PC-3 (cell line): ENCODE results near the gene CD81. TPM values are rescaled to one million over a fixed set of nuclear protein-coding genes. Genes with fewer than 3 reads are reported as not detected.

Experiments
- ATAC-seq: fragments of 200-7000 bp; cut with Tn5 transposase; 2 replicates; pipeline ENCODE4 v1.9.1; 2020; ENCODE audit warnings: mild to moderate bottlenecking, moderate library complexity
- BruUV-seq: library from RNA; stranded (reverse); fragments of 400-500 nt; replicated peaks from 2 replicates; lab custom pipeline; 2021; lab: Mats Ljungman, UMichigan
- CTCF ChIA-PET: fragments of 300-600 bp; sonication (Branson Sonifier 250); formaldehyde crosslinking; loops from one replicate; lab custom pipeline; 2022; ENCODE audit warnings: antibody characterized with exemption; lab: Charles Lee
- POLR2A ChIA-PET: fragments of 300-600 bp; sonication (Branson Sonifier 250); formaldehyde crosslinking; loops from one replicate; lab custom pipeline; 2022; ENCODE audit warnings: antibody characterized with exemption; ENCODE audit not compliant: unreplicated experiment; lab: Charles Lee
- DNase-seq: peaks from one replicate; pipeline ENCODE4 v3.0.0-alpha.2; 2015
- H2AFZ ChIP-seq: fragments of 300-600 bp; sonication (generic); 2 replicates; pipeline ENCODE4 v1.6.0; 2016; ENCODE audit warnings: antibody characterized with exemption, low read length
- H3F3A ChIP-seq: fragments of 300-600 bp; sonication (generic); one replicate; pipeline ENCODE4 v1.6.0; 2017; ENCODE audit warnings: antibody characterized with exemption, low read length, control low read depth, mild to moderate bottlenecking; ENCODE audit not compliant: unreplicated experiment
- H3K27ac ChIP-seq: fragments of 300-600 bp; sonication (generic); 2 replicates; pipeline ENCODE4 v1.5.1; 2016; ENCODE audit warnings: mild to moderate bottlenecking, low read length
- H3K27me3 ChIP-seq: fragments of 300-600 bp; sonication (generic); 2 replicates; pipeline ENCODE4 v1.6.1; 2016; ENCODE audit warnings: low read length, mixed read lengths
- H3K36me3 ChIP-seq: fragments of 300-600 bp; sonication (generic); 2 replicates; pipeline ENCODE4 v1.6.1; 2016; ENCODE audit warnings: low read depth, mixed run types, low read length, mixed read lengths
- H3K4me1 ChIP-seq: fragments of 300-600 bp; sonication (generic); 2 replicates; pipeline ENCODE4 v1.5.1; 2016; ENCODE audit warnings: low read length; ENCODE audit not compliant: insufficient read depth
- H3K4me2 ChIP-seq: fragments of 300-600 bp; sonication (generic); 2 replicates; pipeline ENCODE4 v1.6.0; 2016; ENCODE audit warnings: low read length
- H3K4me3 ChIP-seq: fragments of 300-600 bp; sonication (generic); 2 replicates; pipeline ENCODE4 v1.5.1; 2016; ENCODE audit warnings: mild to moderate bottlenecking, low read length, mixed read lengths
- H3K79me2 ChIP-seq: fragments of 300-600 bp; sonication (generic); 2 replicates; pipeline ENCODE4 v1.6.1; 2017; ENCODE audit warnings: low read length, mixed read lengths
- H3K9ac ChIP-seq: fragments of 300-600 bp; sonication (generic); 2 replicates; pipeline ENCODE4 v1.6.0; 2016; ENCODE audit warnings: mild to moderate bottlenecking, low read length
- H3K9me2 ChIP-seq: fragments of 300-600 bp; sonication (generic); replicated peaks from 2 replicates; pipeline ENCODE4 v1.6.1; 2016; ENCODE audit warnings: mixed run types, low read length, mixed read lengths
- H3K9me3 ChIP-seq: fragments of 300-600 bp; sonication (generic); 2 replicates; pipeline ENCODE4 v1.6.1; 2016; ENCODE audit warnings: low read length, mixed read lengths
- H4K20me1 ChIP-seq: fragments of 300-600 bp; sonication (generic); 2 replicates; pipeline ENCODE4 v1.6.1; 2016; ENCODE audit warnings: low read length, mixed read lengths
- CTCF ChIP-seq: fragments of 300-600 bp; sonication (generic); conservative IDR thresholded peaks from 2 replicates; pipeline ENCODE4 v1.5.1; 2017; ENCODE audit warnings: antibody characterized with exemption, low read depth, mild to moderate bottlenecking, low read length
- EZH2 ChIP-seq: fragments of 300-600 bp; sonication (generic); IDR thresholded peaks from one replicate; pipeline ENCODE4 v1.6.1; 2017; ENCODE audit warnings: antibody characterized with exemption, mild to moderate bottlenecking, low read length; ENCODE audit not compliant: unreplicated experiment
- EZH2phosphoT487 ChIP-seq: fragments of 300-600 bp; sonication (generic); IDR thresholded peaks from 2 replicates; pipeline ENCODE4 v1.6.1; 2018; ENCODE audit warnings: mild to moderate bottlenecking, antibody characterized with exemption, low read length, borderline replicate concordance
- intact Hi-C: fragments of 100-400 bp; cut with micrococcal nuclease; formaldehyde crosslinking; loops from 2 replicates; pipeline ENCODE4 v1.9.0; 2023
- total RNA-seq: library from RNA; depleted of rRNA; stranded (reverse); fragments of >200 nt; gene quantifications from 2 replicates; pipeline ENCODE4 v1.2.3, GENCODE V29; 2014

CD81 gene
- total RNA-seq, 1 experiment from 2014 or later, result 134 TPM

DNA sequence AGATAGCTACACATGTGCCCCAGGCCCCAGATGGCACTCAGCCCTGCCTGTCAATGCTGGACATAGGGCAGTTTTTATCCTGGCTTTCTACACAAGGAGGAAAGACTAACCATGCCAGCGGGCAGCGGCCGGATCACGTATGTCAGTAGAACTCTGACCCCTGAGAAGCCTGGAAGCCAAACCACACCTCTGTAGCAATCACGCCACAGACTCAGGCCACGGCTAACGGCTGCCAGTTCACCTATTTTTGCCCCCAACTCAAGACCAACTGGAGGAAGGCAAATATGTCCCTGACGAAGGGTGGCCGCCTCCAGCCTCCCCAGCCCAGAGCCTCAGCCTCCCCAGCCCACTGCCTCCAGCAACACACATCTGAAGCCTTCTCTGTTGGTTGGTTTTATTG is 7.2 kb upstream of the CD81 start:
- no peaks in the 10 kb centered on the region for H3K9me2 ChIP-seq
- H3K4me1 ChIP-seq, result no peaks in the 10 kb centered on the region
- no peak overlapping the region for H2AFZ ChIP-seq
- ChIA-PET POLR2A (no interaction called here), CTCF (no interaction called here)
- H3F3A ChIP-seq, result no peaks in the 10 kb centered on the region
- no peak for TF ChIP-seq CTCF
- no peak for TF ChIP-seq EZH2
- no peak for TF ChIP-seq EZH2phosphoT487
- H3K79me2 ChIP-seq, result no peaks in the 10 kb centered on the region
- intact Hi-C loops, result no loop called here
- no TSS peak for BruUV-seq
- H3K27ac ChIP-seq, result no peak overlapping the region
- ATAC-seq (no peak), DNase-seq (no peak)
- H3K9me3 ChIP-seq, result no peaks in the 10 kb centered on the region
- no peaks in the 10 kb centered on the region for H3K27me3 ChIP-seq
- no peaks in the 10 kb centered on the region for H4K20me1 ChIP-seq
- no peak overlapping the region for H3K4me3 ChIP-seq
- no peak overlapping the region for H3K9ac ChIP-seq
- no peak overlapping the region for H3K4me2 ChIP-seq
- no peaks in the 10 kb centered on the region for H3K36me3 ChIP-seq

GRCh38 chr11:2374456-2375201 is 2.5 kb upstream of the CD81 start:
- no peaks in the 10 kb centered on the region for H3K27me3 ChIP-seq
- ChIA-PET POLR2A (no interaction called here), CTCF (no interaction called here)
- H3K9me3 ChIP-seq, result no peaks in the 10 kb centered on the region
- DNase-seq (no peak), ATAC-seq (no peak)
- H3K4me3 ChIP-seq, result no peak overlapping the region
- H3K9ac ChIP-seq, result no peak overlapping the region
- no peak overlapping the region for H3K27ac ChIP-seq
- no peak overlapping the region for H3K4me2 ChIP-seq
- H3F3A ChIP-seq, result no peaks in the 10 kb centered on the region
- TF ChIP-seq EZH2phosphoT487 (no peak), CTCF (no peak), EZH2 (no peak)
- no peaks in the 10 kb centered on the region for H3K4me1 ChIP-seq
- H4K20me1 ChIP-seq, result peaks cover 14% of the 10 kb centered on the region
- H2AFZ ChIP-seq, result no peak overlapping the region
- no peaks in the 10 kb centered on the region for H3K36me3 ChIP-seq
- no peaks in the 10 kb centered on the region for H3K9me2 ChIP-seq
- BruUV-seq, result no TSS peak
- H3K79me2 ChIP-seq, result peaks cover 22% of the 10 kb centered on the region
- intact Hi-C loops, result no loop called here

GRCh38 chr11:2375341-2375853 is 1.7 kb upstream of the CD81 start:
- Histone ChIP-seq H3K27me3 (no peaks in the 10 kb centered on the region), H2AFZ (no peak overlapping the region), H3F3A (no peaks in the 10 kb centered on the region), H3K9ac (no peak overlapping the region), H3K9me3 (no peaks in the 10 kb centered on the region), H3K36me3 (no peaks in the 10 kb centered on the region), H3K9me2 (no peaks in the 10 kb centered on the region), H3K27ac (no peak overlapping the region), H3K4me3 (no peak overlapping the region), H3K4me2 (no peak overlapping the region), H3K4me1 (no peaks in the 10 kb centered on the region), H3K79me2 (peaks cover 30% of the 10 kb centered on the region), H4K20me1 (peaks cover 22% of the 10 kb centered on the region)
- intact Hi-C loops, result no loop called here
- no peak for TF ChIP-seq EZH2
- ATAC-seq (no peak), DNase-seq (no peak)
- ChIA-PET CTCF (no interaction called here), POLR2A (no interaction called here)
- BruUV-seq, result no TSS peak
